ENCODE measurements around the gene NELFA.
"Not testable (repeated sequence)": the region's sequence is repeated elsewhere in the genome, so short reads cannot be mapped to it uniquely, and the experiment has no call there.

GRCh38 chr4:1993718-1994516 lies 14.9 kb downstream of the NELFA start:
- TF ChIP-seq CTCF, POLR2A, EP300 (IDR thresholded peaks at IDR 0.05): not testable (repeated sequence)
